ENCODE results near the gene ANKS1B.

DNA sequence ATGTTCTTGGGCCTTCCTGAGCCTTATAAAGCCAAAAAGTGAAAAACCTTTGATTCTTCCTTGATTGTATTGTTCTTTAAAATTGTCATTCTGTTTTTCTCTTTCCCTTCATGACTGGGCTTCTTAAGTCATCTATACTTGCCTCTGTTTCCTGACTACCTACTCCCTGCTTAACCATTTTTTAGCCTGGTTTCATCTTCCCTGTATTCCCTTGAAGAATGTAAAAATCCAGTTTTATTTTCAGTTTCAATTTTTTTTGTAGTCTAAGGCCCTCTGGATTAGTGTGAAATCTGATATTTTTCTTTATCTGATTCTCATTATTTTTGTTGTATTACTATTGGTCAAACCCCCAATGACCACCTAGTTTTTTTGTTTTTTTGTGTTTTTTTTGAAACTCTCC lies 1293.4 kb downstream of the ANKS1B start:
- TF ChIP-seq, protein P1, sequence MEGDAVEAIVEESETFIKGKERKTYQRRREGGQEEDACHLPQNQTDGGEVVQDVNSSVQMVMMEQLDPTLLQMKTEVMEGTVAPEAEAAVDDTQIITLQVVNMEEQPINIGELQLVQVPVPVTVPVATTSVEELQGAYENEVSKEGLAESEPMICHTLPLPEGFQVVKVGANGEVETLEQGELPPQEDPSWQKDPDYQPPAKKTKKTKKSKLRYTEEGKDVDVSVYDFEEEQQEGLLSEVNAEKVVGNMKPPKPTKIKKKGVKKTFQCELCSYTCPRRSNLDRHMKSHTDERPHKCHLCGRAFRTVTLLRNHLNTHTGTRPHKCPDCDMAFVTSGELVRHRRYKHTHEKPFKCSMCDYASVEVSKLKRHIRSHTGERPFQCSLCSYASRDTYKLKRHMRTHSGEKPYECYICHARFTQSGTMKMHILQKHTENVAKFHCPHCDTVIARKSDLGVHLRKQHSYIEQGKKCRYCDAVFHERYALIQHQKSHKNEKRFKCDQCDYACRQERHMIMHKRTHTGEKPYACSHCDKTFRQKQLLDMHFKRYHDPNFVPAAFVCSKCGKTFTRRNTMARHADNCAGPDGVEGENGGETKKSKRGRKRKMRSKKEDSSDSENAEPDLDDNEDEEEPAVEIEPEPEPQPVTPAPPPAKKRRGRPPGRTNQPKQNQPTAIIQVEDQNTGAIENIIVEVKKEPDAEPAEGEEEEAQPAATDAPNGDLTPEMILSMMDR (IDR thresholded peaks at IDR 0.05): no peak
- no peak for TF ChIP-seq POLR2A (IDR thresholded peaks at IDR 0.05)
